Measurements from ENCODE around the gene MAP3K14. TPM values are rescaled to one million over a fixed set of nuclear protein-coding genes. Genes with fewer than 3 reads are reported as not detected.

The MAP3K14 gene
- total RNA-seq, 1 experiment from 2014 or later, result 4.6 TPM

DNA sequence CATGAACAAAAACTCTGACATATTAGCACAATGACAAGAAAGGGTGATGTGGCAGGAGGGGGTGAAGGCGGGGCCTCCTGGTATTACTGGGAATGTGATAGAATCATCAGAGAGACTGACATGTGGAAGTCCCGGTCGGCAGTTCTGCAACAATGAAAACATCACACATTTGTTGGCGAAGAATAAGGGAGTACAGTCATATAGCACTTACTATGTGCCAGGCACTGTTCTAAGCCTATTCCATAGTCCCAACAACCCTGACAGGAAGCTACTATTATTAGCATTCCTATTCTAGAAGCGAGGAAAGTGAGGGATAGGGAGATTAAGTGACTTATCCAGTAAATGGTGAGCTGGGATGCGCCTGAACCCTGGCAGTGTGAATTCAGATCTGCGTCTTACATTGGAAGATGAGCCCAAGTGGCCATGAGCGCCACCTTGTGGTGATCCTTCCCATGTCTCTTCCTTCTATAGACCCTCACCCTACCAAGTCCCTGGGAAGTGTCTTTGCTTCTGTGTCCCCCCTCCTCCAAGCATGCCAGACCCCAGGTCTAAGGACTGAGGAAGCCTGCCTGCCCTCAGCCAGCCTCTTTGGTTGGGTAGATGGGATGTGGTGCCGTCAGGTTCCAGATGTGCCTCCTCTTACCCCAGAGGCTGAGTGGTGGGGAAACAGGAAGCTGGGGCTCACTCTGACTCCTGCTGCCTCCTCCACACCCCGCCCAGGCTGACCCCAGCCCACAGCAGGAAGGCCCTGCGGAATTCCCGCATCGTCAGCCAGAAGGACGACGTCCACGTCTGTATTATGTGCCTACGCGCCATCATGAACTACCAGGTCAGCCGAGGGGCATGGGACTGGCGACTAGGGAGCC is 81.2 kb downstream of the MAP3K14 start:
- peak; percentile 66 for DNase-seq (ENCODE audit: low spot score)

- DNase-seq (ENCODE audit: low spot score), result no peak
Measured at GRCh38 chr17:45234641-45235415, 82.0 kb downstream of the MAP3K14 start.

DNA sequence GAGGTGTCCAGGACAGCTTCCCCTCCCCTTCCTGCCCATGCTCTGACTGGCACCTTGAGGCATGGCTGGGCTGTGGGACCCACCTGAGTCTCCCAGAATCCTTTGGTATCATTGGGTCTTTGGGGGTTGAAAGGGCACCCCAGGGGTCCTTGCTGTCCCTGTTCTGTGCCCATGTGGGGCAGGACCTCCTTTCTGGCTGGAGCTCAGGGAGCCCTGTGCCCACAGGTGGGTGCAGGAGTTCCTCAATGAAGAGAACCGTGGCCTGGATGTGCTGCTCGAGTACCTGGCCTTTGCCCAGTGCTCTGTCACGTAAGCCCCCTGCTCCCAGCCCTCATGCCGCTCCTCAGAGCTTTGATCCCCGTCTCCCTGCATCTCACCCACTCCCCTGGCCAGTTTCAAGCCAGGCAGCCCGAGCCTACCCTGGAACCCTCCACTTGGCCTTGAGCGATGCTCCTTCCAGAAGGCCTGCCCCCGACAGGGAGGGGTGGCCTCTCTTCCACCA is 83.3 kb downstream of the MAP3K14 start:
- no peak for DNase-seq (ENCODE audit: low spot score)

GRCh38 chr17:45232514-45233422 is 84.1 kb downstream of the MAP3K14 start:
- DNase-seq (ENCODE audit: low spot score), result no peak

GRCh38 chr17:45231481-45232116 is 85.2 kb downstream of the MAP3K14 start:
- no peak for DNase-seq (ENCODE audit: low spot score)

DNA sequence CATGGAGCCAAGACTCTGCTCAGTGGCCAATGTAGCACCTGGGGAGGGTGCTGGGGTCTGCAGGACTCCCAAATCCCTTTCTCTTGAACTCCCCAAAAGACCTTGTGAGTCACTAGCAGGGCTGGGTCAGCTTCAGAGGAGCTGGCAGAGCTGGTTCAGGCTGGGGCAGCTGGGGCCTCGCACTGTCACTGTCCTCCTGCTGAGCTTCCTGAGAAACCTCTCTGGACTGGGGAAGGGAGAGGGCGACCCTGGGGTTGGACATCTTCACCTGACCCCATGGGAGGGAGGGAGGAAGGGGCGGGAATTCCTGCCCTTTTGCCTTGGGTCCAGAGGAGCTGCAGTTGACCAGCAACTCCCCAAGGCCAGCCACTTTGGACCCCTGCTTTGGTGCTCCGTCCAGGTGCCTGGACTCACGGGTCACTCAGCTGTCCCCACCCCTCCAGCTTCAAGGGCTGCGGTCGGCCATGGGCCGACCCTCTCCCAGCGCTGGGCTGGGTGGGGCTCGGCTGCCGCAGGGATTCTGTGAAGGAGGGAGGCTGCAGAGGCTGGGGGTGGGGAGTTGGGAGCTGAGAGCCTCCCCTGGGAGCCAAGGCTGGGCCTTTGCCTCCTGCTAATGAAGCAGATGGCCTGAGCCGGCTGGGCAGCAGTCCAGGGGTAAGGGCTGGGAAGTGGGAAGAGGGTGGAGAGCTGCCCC is 85.9 kb downstream of the MAP3K14 start:
- DNase-seq (ENCODE audit: low spot score), result no peak

DNA sequence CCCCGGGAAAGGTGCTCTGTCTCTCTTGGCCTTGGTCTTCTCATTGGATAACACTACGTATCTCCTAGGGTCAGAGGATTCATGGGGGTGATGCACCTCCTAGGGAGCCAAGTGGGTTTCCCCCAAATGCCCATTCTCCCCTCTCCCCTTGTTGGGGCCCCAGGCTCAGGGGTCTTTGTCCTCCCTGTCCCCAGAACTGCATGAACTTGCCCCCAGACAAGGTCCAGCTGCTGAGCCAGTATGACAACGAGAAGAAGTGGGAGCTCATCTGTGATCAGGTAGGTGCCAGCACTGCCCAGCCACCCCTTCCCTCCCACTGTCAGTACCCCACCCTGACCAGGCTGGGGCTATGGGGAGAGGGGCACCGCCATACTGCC is 86.4 kb downstream of the MAP3K14 start:
- DNase-seq (ENCODE audit: low spot score), result no peak

DNA sequence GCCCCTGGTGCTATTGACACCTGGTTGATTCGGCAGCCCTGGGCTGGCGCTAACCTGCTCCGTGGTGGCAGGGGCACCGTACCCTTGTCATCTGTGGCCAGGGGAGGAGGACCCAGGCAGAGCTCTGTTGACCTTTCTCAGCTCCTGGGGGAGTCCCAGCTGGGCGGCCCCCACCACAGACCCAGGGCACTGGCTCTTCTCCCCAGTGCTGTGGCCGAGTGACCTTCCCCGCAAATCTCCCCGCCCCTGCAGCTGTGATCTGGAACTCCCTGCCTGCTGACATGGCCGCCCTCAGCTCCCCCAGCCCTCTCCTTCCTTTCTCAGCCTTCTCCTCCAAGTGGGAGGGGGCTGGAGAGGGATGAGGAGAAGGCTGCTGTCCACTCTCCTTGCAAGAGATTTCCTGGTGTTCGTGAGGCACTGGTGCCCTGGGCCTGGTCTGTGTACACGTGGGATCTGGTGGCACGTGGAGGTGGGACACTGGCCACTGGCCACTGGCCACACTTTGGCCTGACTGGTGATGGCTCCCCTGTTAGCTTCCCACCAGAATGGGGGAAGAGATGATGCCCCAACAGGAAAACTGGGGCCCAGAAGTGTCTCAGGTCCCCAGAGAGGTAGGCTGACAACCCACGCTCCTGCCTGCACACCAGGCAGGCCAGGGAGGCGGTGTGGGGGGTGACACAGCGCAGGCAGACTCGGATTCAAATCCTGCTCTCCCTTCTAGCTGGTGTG is 87.0 kb downstream of the MAP3K14 start:
- DNase-seq (ENCODE audit: low spot score), result no peak

DNA sequence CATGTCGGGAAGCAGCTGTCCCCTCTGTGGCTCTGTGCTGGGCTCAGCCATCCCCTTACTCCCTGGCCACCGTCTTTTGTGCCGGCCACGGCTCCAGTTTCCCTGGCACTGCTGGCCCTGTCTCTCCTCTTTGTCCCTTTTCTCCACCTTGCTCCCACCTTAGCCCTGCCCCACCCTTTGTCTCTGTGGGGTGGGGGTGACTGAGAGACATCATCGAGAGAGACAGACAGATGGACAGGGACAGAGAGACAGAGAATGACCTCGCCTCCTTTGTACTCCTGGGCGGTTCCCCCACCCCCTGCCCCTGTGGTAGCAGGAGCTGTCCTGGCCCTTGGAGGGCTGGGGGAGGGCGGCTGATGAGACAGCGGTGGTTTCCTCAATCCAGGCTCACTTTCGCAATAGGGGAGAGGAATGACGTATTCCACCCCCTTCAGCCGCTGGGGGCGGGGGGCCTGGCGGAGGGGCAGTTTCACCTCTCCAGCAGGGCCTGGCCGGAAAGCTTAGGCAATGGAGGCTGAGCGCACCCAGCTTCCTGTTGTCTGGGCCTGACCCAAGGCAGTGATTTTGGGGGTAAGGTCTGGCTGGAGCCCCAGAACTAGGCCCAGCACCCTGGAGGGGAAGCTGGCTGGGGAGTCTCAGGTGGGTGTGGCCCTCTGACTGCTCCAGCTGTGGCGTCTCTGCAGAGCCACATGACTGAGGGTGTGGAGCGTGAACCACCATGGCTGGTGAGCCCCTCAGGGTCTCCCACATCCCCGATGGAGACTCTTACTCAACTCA is 87.9 kb downstream of the MAP3K14 start:
- peak; percentile 90 for DNase-seq (ENCODE audit: low spot score)

DNA sequence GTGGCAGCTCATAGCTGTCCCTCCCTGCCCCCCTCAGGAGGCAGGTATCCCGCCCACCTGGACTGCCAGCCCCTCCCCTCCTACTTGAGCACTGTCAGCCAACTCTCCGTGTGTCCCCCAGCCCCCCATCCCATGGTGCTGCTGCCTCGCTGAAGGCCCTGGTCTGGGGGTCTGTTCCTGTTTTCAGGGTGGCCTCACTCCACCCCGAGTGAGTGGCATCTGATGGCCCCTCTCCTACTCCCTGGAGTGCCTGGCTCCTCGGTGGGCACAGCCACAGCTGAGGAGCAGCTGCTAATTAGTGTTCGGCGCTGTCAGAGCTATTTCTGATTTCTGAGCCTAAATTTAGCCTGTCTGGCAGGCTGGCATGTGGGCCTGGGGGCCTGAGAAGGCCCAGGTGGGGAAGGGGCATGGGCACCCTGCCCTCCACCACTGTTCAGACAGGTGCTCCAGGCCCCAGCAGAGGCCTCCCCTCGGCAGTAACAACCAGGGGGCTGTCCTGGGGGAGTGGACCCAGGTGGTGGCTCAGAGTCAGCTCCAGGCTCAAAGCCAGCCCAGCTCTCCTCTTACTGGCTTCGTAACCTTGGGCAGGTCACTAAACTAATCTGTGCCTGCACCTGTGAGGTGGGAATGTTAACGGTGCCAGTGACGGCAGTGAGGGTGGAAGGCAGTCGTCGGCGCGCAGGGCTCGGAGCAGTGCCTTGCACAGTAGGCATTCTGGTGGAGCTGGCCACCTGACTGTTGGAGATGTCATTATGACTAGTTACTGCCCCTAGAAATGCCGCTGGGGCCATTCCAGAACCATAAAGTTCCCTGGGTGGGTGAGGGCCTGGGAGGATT is 88.7 kb downstream of the MAP3K14 start:
- no peak for DNase-seq (ENCODE audit: low spot score)

DNA sequence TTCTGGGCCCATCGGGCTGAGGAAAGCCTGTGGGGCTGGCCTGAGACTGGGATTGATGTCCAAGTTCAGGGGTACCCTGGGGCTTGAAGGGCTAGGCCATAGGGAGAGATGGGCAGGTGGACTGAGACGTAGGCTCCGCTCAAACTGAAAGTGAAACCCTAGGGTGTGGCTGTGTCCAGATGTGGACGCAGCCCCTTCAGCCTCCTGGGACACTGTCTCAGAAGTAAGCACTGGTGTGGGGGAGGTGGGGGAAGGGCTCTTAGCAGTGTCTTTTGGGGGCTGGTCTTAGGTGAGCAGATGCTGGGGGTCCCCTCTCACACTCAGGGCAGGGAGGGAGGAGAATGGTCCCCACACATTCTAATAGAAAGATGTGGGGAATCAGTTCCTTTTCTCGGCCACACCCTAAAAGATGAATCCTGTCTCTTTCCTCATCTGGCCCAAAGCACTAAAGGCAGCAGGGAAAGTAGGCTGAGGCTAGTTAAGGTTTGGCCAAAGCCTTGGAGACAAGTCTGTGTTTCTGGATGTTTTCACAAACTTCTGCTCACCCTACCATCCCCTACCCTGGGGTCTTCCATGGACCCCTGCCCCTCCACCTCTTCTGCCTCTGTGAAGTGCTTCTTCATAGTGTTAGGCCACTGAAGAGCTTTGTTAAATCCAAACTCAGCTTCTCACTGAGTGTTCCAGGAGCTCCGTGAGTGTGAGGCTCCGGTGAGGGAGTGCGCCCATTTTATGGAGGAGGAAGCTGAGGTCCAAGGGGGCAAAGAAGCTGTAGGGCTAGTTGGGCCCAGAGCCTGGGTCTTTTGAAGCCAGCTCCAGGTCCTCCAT is 89.5 kb downstream of the MAP3K14 start:
- peak; percentile 55 for DNase-seq (ENCODE audit: low spot score)

- DNase-seq (ENCODE audit: low spot score), result no peak
Measured at GRCh38 chr17:45226576-45226975, 90.2 kb downstream of the MAP3K14 start.

DNA sequence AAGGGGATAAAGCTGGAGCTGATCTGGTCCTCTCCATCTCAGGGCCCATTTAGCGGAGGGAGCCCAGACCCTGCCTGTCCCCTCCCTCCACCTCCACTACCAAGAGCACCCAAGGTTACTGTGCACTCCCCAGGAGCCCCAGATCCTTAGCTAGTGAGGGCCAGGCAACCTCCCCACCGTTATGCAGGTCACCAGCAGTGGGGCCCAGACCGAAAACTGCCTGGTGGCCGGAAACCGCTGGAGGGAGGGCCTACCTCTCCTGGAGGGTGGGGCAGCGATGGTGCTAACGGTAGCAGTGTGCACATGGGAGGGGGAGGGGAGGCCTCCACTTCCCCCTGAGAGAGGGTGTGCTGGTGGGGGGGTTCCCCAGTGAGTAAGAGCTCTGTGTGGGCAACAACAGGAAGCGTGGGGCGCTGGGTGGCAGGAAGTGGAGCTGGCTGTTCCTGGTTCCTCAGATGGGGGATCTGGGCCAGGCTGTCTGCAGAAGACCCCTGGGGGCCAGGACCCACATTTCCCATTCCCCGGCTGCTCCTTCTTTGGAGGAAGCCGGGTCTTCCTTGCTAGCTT is 90.8 kb downstream of the MAP3K14 start:
- no peak for DNase-seq (ENCODE audit: low spot score)

GRCh38 chr17:45225051-45225700 is 91.6 kb downstream of the MAP3K14 start:
- no peak for DNase-seq (ENCODE audit: low spot score)

- DNase-seq (ENCODE audit: low spot score), result no peak
Measured at GRCh38 chr17:45224671-45225050, 92.2 kb downstream of the MAP3K14 start.
